Karpas-422 (cell line): Measurements from ENCODE around the gene CD19. TPM values are rescaled to one million over a fixed set of nuclear protein-coding genes. Genes with fewer than 3 reads are reported as not detected.
"Not testable (repeated sequence)": the region's sequence is repeated elsewhere in the genome, so short reads cannot be mapped to it uniquely, and the experiment has no call there.

Experiments used
- DNase-seq: peaks from one replicate; pipeline ENCODE4 v3.0.0-alpha.2; 2015
- H2AFZ ChIP-seq: fragments of 200-600 bp; sonication (generic); 2 replicates; pipeline ENCODE4 v1.6.1; 2014; ENCODE audit warnings: antibody characterized with exemption, low read length, mixed read lengths
- H3K27ac ChIP-seq: fragments of 200-600 bp; sonication (generic); 2 replicates; pipeline ENCODE4 v1.5.1; 2014; ENCODE audit warnings: mild to moderate bottlenecking, low read length, moderate library complexity
- H3K27me3 ChIP-seq: fragments of 200-600 bp; sonication (generic); 2 replicates; pipeline ENCODE4 v1.6.1; 2014; ENCODE audit warnings: low read length, mixed read lengths
- H3K36me3 ChIP-seq: fragments of 200-600 bp; sonication (generic); 2 replicates; pipeline ENCODE4 v1.6.1; 2014; ENCODE audit warnings: low read length, mixed read lengths; ENCODE audit not compliant: insufficient read depth
- H3K4me1 ChIP-seq: fragments of 200-600 bp; sonication (generic); 2 replicates; pipeline ENCODE4 v1.6.1; 2014; ENCODE audit warnings: mild to moderate bottlenecking, low read length, mixed read lengths
- H3K4me2 ChIP-seq: fragments of 200-600 bp; sonication (generic); 2 replicates; pipeline ENCODE4 v1.6.1; 2014; ENCODE audit warnings: low read length, low read depth, mild to moderate bottlenecking; ENCODE audit not compliant: poor library complexity, severe bottlenecking
- H3K4me3 ChIP-seq: fragments of 200-600 bp; sonication (generic); 2 replicates; pipeline ENCODE4 v1.5.1; 2014; ENCODE audit warnings: mild to moderate bottlenecking, antibody characterized with exemption, low read length, mixed read lengths
- H3K79me2 ChIP-seq: fragments of 200-600 bp; sonication (generic); 2 replicates; pipeline ENCODE4 v1.6.1; 2014; ENCODE audit warnings: mild to moderate bottlenecking, low read length, mixed read lengths
- H3K9ac ChIP-seq: fragments of 200-600 bp; sonication (generic); 2 replicates; pipeline ENCODE4 v1.6.0; 2014; ENCODE audit warnings: low read length
- H3K9me2 ChIP-seq: fragments of 200-600 bp; sonication (generic), shearing (Covaris generic); replicated peaks from 2 replicates; pipeline ENCODE4 v1.6.0; 2014; ENCODE audit warnings: mild to moderate bottlenecking, low read length, moderate library complexity; ENCODE audit not compliant: insufficient read depth
- H3K9me3 ChIP-seq: fragments of 300-700, 200-600 bp; sonication (generic); 2 replicates; pipeline ENCODE4 v1.6.1; 2014; ENCODE audit warnings: low read length, mixed read lengths
- H4K20me1 ChIP-seq: fragments of 200-600 bp; sonication (generic); 2 replicates; pipeline ENCODE4 v1.6.1; 2014; ENCODE audit warnings: mild to moderate bottlenecking, antibody characterized with exemption, low read length, low read depth; ENCODE audit not compliant: insufficient read depth
- total RNA-seq: library from RNA; depleted of rRNA; stranded (reverse); fragments of >200 nt; shearing (Covaris generic); gene quantifications from 2 replicates; pipeline ENCODE4 v1.2.3, GENCODE V29; 2014; ENCODE audit warnings: low replicate concordance

Gene CD19
- total RNA-seq, 1 experiment from 2014 or later: 194 TPM

- Histone ChIP-seq H3K4me1 (peaks cover 30% of the 10 kb centered on the region), H3K36me3 (peaks cover 5% of the 10 kb centered on the region), H3K4me3 (peak overlapping the region; percentile 71), H3K27ac (peak overlapping the region; percentile 98), H3K9ac (peak overlapping the region; percentile 94), H3K27me3 (no peaks in the 10 kb centered on the region), H2AFZ (no peak overlapping the region), H4K20me1 (no peaks in the 10 kb centered on the region), H3K79me2 (peaks cover 10% of the 10 kb centered on the region), H3K4me2 (peak overlapping the region; percentile 86), H3K9me2 (no peaks in the 10 kb centered on the region), H3K9me3 (no peaks in the 10 kb centered on the region)
- DNase-seq: peak; percentile 95
These were observed 6.2 kb upstream of the CD19 start for GRCh38 chr16:28925386-28926228.

GRCh38 chr16:28926284-28926683 lies 5.5 kb upstream of the CD19 start:
- H2AFZ ChIP-seq, H3K36me3 ChIP-seq, H3K27me3 ChIP-seq, H3K9me3 ChIP-seq, DNase-seq, H4K20me1 ChIP-seq, H3K9me2 ChIP-seq, H3K79me2 ChIP-seq: not testable (repeated sequence)
- H3K4me3 ChIP-seq: peak overlapping the region; percentile 71
- peak overlapping the region; percentile 94 for H3K9ac ChIP-seq
- H3K27ac ChIP-seq: peak overlapping the region; percentile 98
- peaks cover 37% of the 10 kb centered on the region for H3K4me1 ChIP-seq
- peak overlapping the region; percentile 86 for H3K4me2 ChIP-seq

GRCh38 chr16:28927815-28928214 lies 4.0 kb upstream of the CD19 start:
- no peak overlapping the region for H3K4me3 ChIP-seq
- peaks cover 44% of the 10 kb centered on the region for H3K4me1 ChIP-seq
- H3K9ac ChIP-seq: no peak overlapping the region
- H3K27ac ChIP-seq: peak overlapping the region; percentile 59; the same call in 1 of the 2 replicates
- no peaks in the 10 kb centered on the region for H3K9me2 ChIP-seq
- no peak overlapping the region for H2AFZ ChIP-seq
- H3K36me3 ChIP-seq: peaks cover 5% of the 10 kb centered on the region
- no peaks in the 10 kb centered on the region for H3K9me3 ChIP-seq
- DNase-seq: peak; percentile 41
- no peaks in the 10 kb centered on the region for H4K20me1 ChIP-seq
- H3K79me2 ChIP-seq: peaks cover 21% of the 10 kb centered on the region
- no peak overlapping the region for H3K4me2 ChIP-seq
- H3K27me3 ChIP-seq: no peaks in the 10 kb centered on the region

- peaks cover 32% of the 10 kb centered on the region for H3K4me1 ChIP-seq
- H3K9ac ChIP-seq: peak overlapping the region; percentile 92
- DNase-seq: no peak
- peak overlapping the region; percentile 98 for H3K27ac ChIP-seq
- peaks cover 26% of the 10 kb centered on the region for H3K79me2 ChIP-seq
- H2AFZ ChIP-seq: no peak overlapping the region
- H4K20me1 ChIP-seq: no peaks in the 10 kb centered on the region
- H3K9me3 ChIP-seq: no peaks in the 10 kb centered on the region
- no peaks in the 10 kb centered on the region for H3K27me3 ChIP-seq
- peaks cover 8% of the 10 kb centered on the region for H3K36me3 ChIP-seq
- H3K4me2 ChIP-seq: peak overlapping the region; percentile 86
- H3K9me2 ChIP-seq: no peaks in the 10 kb centered on the region
- H3K4me3 ChIP-seq: no peak overlapping the region
These were observed 1.6 kb upstream of the CD19 start for GRCh38 chr16:28930203-28930602.

- no peaks in the 10 kb centered on the region for H3K9me3 ChIP-seq
- H3K79me2 ChIP-seq: peaks cover 26% of the 10 kb centered on the region
- no peak overlapping the region for H2AFZ ChIP-seq
- H3K27ac ChIP-seq: peak overlapping the region; percentile 98
- peaks cover 8% of the 10 kb centered on the region for H3K36me3 ChIP-seq
- peak; percentile 93 for DNase-seq
- H3K27me3 ChIP-seq: no peaks in the 10 kb centered on the region
- no peaks in the 10 kb centered on the region for H3K9me2 ChIP-seq
- no peaks in the 10 kb centered on the region for H4K20me1 ChIP-seq
- peak overlapping the region; percentile 92 for H3K9ac ChIP-seq
- peaks cover 32% of the 10 kb centered on the region for H3K4me1 ChIP-seq
- peak overlapping the region; percentile 80 for H3K4me3 ChIP-seq
- peak overlapping the region; percentile 86 for H3K4me2 ChIP-seq
These were observed 1.1 kb upstream of the CD19 start for GRCh38 chr16:28930652-28931051.

GRCh38 chr16:28932339-28933141 lies 769 bp downstream of the CD19 start:
- Histone ChIP-seq H3K27ac (peak overlapping the region; percentile 98), H2AFZ (no peak overlapping the region), H3K9ac (peak overlapping the region; percentile 92), H4K20me1 (no peaks in the 10 kb centered on the region), H3K4me3 (peak overlapping the region; percentile 80), H3K4me1 (peaks cover 28% of the 10 kb centered on the region), H3K9me2 (no peaks in the 10 kb centered on the region), H3K36me3 (peaks cover 19% of the 10 kb centered on the region), H3K79me2 (peaks cover 26% of the 10 kb centered on the region), H3K4me2 (peak overlapping the region; percentile 86), H3K27me3 (no peaks in the 10 kb centered on the region), H3K9me3 (no peaks in the 10 kb centered on the region)
- peak; percentile 67 for DNase-seq

- H3K27me3 ChIP-seq: no peaks in the 10 kb centered on the region
- peaks cover 26% of the 10 kb centered on the region for H3K79me2 ChIP-seq
- no peak overlapping the region for H2AFZ ChIP-seq
- H3K4me2 ChIP-seq: peak overlapping the region; percentile 86
- peaks cover 28% of the 10 kb centered on the region for H3K4me1 ChIP-seq
- H3K9me3 ChIP-seq: no peaks in the 10 kb centered on the region
- H3K4me3 ChIP-seq: peak overlapping the region; percentile 80
- H3K36me3 ChIP-seq: peaks cover 21% of the 10 kb centered on the region
- peak overlapping the region; percentile 98 for H3K27ac ChIP-seq
- no peak for DNase-seq
- H3K9ac ChIP-seq: peak overlapping the region; percentile 92
- no peaks in the 10 kb centered on the region for H4K20me1 ChIP-seq
- H3K9me2 ChIP-seq: no peaks in the 10 kb centered on the region
These were observed 1.4 kb downstream of the CD19 start for GRCh38 chr16:28933171-28933570.

- H3K9me2 ChIP-seq: no peaks in the 10 kb centered on the region
- no peak overlapping the region for H3K9ac ChIP-seq
- peaks cover 23% of the 10 kb centered on the region for H3K4me1 ChIP-seq
- H3K4me3 ChIP-seq: no peak overlapping the region
- no peak overlapping the region for H3K27ac ChIP-seq
- H3K79me2 ChIP-seq: peaks cover 26% of the 10 kb centered on the region
- H3K27me3 ChIP-seq: no peaks in the 10 kb centered on the region
- no peak overlapping the region for H3K4me2 ChIP-seq
- no peak for DNase-seq
- peaks cover 27% of the 10 kb centered on the region for H3K36me3 ChIP-seq
- H4K20me1 ChIP-seq: no peaks in the 10 kb centered on the region
- H3K9me3 ChIP-seq: no peaks in the 10 kb centered on the region
- H2AFZ ChIP-seq: no peak overlapping the region
These were observed 3.6 kb downstream of the CD19 start for GRCh38 chr16:28935346-28935745.
